GM04504 (cell line): ENCODE data around the gene STUM.
A peak's percentile ranks its signal among the peaks of the same experiment; 100 is the strongest.

ENCODE experiments used
- DNase-seq: peaks from one replicate; pipeline ENCODE4 v3.0.0-alpha.2; 2012; ENCODE audit warnings: low read depth

The STUM gene

GRCh38 chr1:226654046-226654667 lies 105.6 kb downstream of the STUM start:
- DNase-seq, result no peak

GRCh38 chr1:226654668-226655055 lies 106.1 kb downstream of the STUM start:
- no peak for DNase-seq

DNA sequence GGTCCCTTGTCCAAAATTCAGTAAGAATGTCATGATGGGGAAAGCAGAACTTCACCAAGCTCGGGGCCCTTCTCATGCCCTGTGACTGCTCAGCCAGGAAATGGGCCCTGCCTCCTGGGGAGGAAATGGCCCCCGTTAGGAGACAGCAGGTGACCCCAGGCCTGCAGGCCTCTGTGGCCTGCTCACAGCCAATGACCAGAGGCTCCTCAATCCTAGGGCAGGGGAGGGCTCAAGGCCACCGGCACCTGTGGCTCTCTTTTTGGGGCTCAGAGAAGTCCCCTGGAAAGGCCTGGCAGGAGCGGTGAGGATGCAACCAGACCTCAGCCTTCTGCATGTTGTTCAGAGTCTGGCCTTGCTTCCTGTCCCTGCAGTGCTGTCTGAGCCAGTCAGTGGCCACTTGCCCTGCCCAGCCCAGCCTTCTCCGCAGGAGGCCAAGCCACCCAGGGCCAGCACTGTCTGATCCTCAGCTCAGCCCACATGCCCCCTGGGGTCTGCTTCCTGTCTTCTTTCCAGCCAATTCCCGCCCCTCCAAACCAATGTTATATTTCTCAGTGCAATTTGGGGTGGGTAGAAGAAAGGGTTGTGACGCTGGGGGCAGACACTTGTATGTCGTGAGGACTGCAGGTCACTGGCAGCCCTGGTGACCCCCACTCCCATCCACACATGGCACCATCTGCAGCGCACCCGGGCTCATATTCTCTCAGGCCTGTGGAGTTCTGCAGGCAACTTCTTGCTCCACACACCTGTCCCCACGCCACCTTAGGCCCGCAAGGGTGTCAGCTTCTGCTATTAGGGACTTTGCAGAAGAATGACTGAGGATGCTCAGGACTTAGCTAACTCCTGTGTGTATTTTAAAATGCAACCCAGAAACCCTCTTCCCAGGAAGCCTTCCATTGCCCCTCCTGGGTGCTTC lies 106.9 kb downstream of the STUM start:
- no peak for DNase-seq

DNA sequence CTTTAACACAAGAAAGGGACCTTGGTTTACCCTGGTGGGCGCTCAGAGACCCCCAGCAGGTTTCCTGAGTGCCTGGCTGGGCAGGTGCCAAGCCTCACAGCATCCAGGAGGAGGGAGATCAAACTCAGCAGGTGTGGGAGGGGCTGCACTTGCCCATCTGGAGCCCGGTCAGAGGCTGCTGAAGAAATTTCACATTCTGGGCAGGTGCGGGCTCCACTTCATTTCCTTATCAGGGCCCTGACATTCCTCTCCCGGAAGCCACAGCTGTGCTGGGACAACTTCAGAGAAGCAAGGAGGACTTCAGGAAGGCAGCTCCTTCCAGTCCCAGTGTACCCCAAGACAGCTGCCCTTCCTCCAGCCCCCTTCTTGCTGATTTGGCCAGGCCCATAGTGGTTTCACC lies 107.6 kb downstream of the STUM start:
- no peak for DNase-seq

- peak; percentile 62 for DNase-seq
Measured at GRCh38 chr1:226656601-226657277, 108.2 kb downstream of the STUM start.

GRCh38 chr1:226657895-226658545 lies 109.5 kb downstream of the STUM start:
- DNase-seq, result no peak

GRCh38 chr1:226658546-226659125 lies 110.1 kb downstream of the STUM start:
- DNase-seq, result no peak
